ENCODE measurements around the gene RUSC2.
A peak's percentile ranks its signal among the peaks of the same experiment; 100 is the strongest.
"Not testable (repeated sequence)": the region's sequence is repeated elsewhere in the genome, so short reads cannot be mapped to it uniquely, and the experiment has no call there.

The RUSC2 gene

GRCh38 chr9:35489313-35490154, at the start of gene RUSC2:
Gene RUSC2, plus strand, starts transcription at chr9:35490111. Its CDS starts 56,411 bp downstream, at chr9:35546522.
- DNase-seq (ENCODE audit: low read depth in 2 of 2) = peak in 1 of 2 experiments; percentile 51

DNA sequence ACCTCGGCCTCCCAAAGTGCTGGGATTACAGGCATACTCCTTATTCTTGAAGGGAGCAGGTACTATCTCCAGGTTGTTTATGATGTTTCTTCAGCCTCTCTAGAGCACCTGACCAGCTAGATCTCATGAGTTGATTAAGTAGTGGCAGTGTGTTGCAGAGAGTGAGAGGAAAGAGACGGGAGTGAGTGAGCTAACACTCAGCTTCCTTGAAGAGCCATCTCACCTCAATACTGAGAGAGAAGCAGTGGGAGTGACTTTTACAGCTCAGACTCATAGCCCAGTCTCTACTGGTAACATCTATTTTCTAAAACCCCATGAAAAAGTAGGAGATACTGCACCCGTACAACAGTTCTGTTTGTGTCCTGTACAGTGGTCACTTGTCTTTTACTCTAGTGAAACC, 43.9 kb upstream of the RUSC2 start:
- no peak for DNase-seq (ENCODE audit: low read depth in 2 of 2)

GRCh38 chr9:35448496-35448895, 41.4 kb upstream of the RUSC2 start:
- no peak for DNase-seq (ENCODE audit: low read depth in 2 of 2)

DNA sequence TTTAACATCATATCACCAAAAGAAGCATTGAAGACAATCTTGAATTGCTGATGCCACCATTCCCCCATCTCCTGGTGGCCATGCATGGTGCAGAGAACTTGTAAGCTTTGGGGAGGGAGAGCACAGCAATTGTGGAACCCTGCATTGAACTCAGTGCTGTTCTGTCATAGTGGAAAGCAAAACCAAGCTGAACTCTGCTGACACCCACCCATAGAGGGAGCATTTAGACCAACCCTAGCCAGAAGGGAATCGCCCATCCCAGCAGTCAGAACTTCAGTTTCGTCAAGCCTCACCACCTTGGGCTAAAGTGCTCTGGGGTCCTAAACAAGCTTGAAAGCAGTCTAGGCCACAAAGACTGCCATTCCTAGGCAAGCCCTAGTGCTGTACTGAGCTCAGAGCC, 37.4 kb upstream of the RUSC2 start:
- no peak for DNase-seq (ENCODE audit: low read depth in 2 of 2)

DNA sequence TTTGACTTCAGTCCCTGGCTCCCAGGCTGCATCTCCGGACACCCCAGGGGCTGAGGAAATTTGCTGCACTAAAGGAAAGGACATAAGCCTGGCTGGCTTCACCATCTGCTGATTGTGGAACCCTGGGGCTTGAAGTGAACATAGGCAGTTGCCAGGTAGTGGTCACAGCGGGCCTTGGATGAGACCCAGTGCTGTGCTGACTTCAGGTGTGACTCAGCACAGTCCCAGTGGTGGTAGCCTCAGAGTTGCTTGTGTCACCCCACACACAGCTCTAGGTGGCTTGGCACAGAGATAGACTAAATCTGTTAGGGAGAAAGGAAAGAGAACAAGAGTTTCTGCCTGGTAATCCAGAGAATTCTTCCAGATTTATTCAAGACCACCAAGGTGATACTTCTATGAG, 36.1 kb upstream of the RUSC2 start:
- no peak for DNase-seq (ENCODE audit: low read depth in 2 of 2)

- no peak for DNase-seq (ENCODE audit: low read depth in 2 of 2)
These were observed 25.5 kb upstream of the RUSC2 start for GRCh38 chr9:35464141-35465025.

DNA sequence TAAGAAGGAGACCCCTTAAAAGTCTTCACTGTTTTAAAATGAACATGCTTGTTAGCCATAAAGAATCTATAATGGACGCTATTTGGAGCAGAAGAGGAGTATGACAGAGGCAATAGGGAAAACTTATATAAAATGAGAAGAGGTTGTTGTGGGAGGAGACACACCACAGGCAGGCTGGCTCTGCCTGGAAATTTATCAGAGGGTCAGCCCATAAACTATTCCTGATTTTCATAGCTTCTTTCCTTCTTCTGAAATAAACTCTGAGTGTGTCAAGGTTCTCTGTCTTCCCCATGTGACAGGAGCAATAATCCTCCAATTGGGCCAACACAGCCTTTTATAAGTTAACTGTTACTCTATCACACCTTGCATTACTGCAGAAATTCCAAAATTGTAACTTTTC, 19.6 kb upstream of the RUSC2 start:
- DNase-seq (ENCODE audit: low read depth in 2 of 2) = no peak

GRCh38 chr9:35470894-35471293, 19.0 kb upstream of the RUSC2 start:
- no peak for DNase-seq (ENCODE audit: low read depth in 2 of 2)

DNA sequence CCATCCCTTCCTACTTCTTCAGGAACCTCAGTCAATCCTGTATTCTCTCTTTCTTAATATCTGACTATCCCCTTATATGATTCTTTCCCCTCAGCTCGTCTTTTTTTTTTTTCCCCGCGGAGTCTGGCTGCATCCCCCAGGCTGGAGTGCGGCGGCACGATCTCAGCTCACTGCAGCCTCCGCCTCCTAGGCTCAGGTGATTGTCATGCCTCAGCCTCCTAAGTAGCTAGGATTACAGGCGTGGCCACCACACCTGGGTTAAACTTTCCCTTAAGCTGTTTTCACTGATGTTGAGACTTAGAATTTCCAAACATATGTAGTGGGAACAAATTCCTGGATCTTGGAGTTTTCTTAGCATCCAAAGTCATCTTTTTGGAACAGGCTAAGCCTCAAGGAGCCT, 13.3 kb upstream of the RUSC2 start:
- no peak for DNase-seq (ENCODE audit: low read depth in 2 of 2)

- not testable (repeated sequence) for DNase-seq (ENCODE audit: low read depth in 2 of 2)
These were observed 12.6 kb upstream of the RUSC2 start for GRCh38 chr9:35477211-35477855.

GRCh38 chr9:35478871-35479270, 11.0 kb upstream of the RUSC2 start:
- no peak for DNase-seq (ENCODE audit: low read depth in 2 of 2)

- no peak for DNase-seq (ENCODE audit: low read depth in 2 of 2)
These were observed 8.4 kb upstream of the RUSC2 start for GRCh38 chr9:35481347-35481975.

DNA sequence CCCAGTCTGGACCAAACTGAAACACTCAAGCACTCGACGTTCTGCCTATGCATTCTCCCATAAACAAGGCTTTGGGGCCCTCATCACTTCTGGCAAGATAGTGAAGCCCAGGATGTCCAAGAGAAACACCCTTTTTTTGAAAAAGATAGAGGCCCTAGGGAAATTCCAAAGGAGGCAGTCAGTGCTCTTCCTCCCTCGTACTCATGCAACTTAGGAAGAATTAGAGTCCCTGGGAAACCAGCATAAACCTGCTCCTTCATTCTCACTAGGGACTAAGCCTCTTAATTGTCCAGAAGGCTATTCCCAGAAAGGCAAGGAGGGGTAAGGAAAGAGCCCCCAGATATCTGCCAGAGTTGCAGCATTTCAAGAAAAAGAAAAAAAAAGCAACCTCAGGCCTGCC, 7.8 kb upstream of the RUSC2 start:
- DNase-seq (ENCODE audit: low read depth in 2 of 2) = no peak

GRCh38 chr9:35484406-35484805, 5.5 kb upstream of the RUSC2 start:
- DNase-seq (ENCODE audit: low read depth in 2 of 2) = no peak

DNA sequence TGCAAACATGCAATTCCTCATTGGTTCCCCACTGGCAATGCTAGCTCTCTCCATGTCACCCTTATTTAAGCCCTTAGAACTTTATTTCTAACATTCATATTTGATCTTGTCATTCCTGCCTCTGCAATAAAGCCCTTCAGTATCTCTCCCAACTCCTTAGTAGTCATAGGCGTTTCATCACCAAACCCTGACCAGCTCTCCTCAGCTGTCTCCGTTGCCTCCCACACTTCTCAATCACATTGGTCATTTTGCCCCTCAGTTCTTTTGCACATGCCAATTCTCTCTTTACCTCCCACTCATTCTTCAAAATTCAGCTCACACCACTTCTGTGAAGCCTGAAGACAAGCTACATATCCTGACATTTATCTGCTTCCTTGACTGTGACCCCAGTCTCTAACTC, 2.8 kb upstream of the RUSC2 start:
- DNase-seq (ENCODE audit: low read depth in 2 of 2) = no peak

- DNase-seq (ENCODE audit: low read depth in 2 of 2) = no peak
These were observed 1.9 kb upstream of the RUSC2 start for GRCh38 chr9:35488021-35488420.

DNA sequence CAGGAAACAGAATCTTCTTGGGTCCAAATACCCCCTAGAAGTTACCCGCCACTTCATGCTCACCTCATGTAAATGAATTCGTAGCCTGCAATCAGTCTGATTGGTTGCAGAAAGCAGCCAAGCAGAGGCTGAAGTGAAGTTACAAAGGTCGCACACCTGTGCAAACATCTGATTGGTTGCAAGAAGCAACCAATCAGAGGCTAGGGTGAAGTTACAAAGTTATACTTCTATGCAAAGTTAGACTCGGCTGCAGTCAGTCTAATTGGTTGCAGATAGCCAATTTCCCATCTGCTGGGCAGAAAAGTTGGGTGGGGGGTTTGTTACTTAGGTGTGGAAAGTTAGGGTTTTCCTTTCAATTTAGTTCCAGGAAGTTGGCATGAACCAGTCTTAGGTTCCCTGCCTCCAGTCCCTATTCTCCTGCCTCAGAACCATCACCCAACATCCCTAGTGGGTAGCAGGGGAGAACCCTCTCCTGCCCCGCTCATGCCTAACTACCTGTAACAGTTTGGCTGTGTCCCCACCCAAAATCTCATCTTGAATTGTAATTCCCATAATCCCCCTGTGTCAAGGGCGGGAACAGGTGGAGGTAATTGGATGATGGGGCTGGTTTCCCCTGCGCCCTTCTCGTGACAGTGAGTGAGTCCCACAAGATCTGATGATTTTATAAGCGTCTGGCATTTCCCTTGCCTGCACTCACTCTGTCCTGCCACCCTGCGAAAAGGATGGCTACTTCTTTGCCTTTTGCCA, 1.2 kb upstream of the RUSC2 start:
- DNase-seq (ENCODE audit: low read depth in 2 of 2) = no peak

GRCh38 chr9:35490155-35490909, 421 bp downstream of the RUSC2 start:
- DNase-seq (ENCODE audit: low read depth in 2 of 2) = no peak

DNA sequence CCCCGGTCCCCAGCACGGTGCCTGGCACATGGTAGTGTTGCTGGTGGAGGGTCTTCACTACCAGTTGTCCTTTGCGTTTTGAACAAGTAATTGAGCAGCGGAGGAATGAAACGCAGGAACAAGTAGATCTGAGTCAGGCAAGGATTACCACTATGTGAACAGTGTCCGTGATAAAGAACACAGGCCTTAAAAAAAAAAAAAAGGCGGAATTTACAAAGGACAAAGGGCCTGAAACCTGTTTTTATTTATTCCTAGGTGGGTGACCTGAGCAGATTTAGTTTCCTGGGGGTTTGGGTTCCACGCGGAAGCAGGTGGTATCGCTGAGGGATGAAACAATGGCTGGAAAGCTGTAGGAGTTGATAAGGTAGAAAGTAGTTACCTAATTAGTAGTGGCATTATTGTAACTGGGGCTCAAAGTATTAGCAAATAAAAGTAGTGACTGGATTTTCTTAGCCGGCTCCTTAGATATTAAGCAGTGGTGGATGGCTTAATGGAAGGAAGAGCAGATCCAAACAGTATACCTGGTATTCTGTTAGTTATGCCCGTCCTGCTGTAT, 1.1 kb downstream of the RUSC2 start:
- DNase-seq (ENCODE audit: low read depth in 2 of 2) = no peak

- not testable (repeated sequence) for DNase-seq (ENCODE audit: low read depth in 2 of 2)
These were observed 3.2 kb downstream of the RUSC2 start for GRCh38 chr9:35493119-35493518.

All from stimulated activated CD4-positive, alpha-beta T cell treated with anti-CD3 and anti-CD28 coated beads, Interleukin-12 subunit alpha, Interleukin-12 subunit beta, amount 100 ng/mL, for 24 hours (primary cell).